Peyer's patch (tissue), 4 donors: ENCODE measurements around the gene GDPD5.

Experiments
- CTCF ChIP-seq, 6 experiments: fragments of 450-650 bp in 4 of 6; fragments of 200-600 bp in 2 of 6; sonication (generic) in 1 of 6; IDR thresholded peaks; one replicate each; pipeline ENCODE4 v1.5.1; 2017 to 2019; ENCODE audit warnings: antibody characterized with exemption in 6 of 6, mild to moderate bottlenecking in 3 of 6, moderate library complexity in 1 of 6
- POLR2A ChIP-seq, 2 donors: fragments of 450-650 bp; IDR thresholded peaks; one replicate each; pipeline ENCODE4 v1.5.1; 2017; ENCODE audit warnings: antibody characterized with exemption in 2 of 2, mild to moderate bottlenecking in 2 of 2, moderate library complexity in 2 of 2

GRCh38 chr11:75574698-75575602 is 49.2 kb upstream of the GDPD5 start:
- TF ChIP-seq POLR2A (IDR thresholded peaks at IDR 0.05) (no peak), CTCF (IDR thresholded peaks at IDR 0.05) (peak in 1 of 6 experiments; percentile 2)
